RWPE1 (cell line): ENCODE data around the gene TTYH1.
"Not testable (repeated sequence)": the region's sequence is repeated elsewhere in the genome, so short reads cannot be mapped to it uniquely, and the experiment has no call there.

Experiments used
- CTCF ChIA-PET: fragments of 350-600 bp; sonication (Branson Sonifier 250); formaldehyde crosslinking; extraction: SDS; loops from one replicate; lab custom pipeline; 2021; lab: Yijun Ruan, JAX
- POLR2A ChIA-PET: fragments of 400-600 bp; formaldehyde crosslinking; extraction: SDS; loops from one replicate; lab custom pipeline; 2020; ENCODE audit warnings: antibody characterized with exemption; ENCODE audit not compliant: low non-redundant PET; lab: Yijun Ruan, JAX
- DNase-seq: peaks from one replicate; pipeline ENCODE4 v3.0.0; 2012; ENCODE audit warnings: low spot score
- H3K27ac ChIP-seq: fragments of 450-650 bp; 2 replicates; pipeline ENCODE4 v1.5.1; 2017
- CTCF ChIP-seq: fragments of 450-650 bp; conservative IDR thresholded peaks from 2 replicates; pipeline ENCODE4 v1.5.1; 2017; ENCODE audit warnings: low read depth, mild to moderate bottlenecking

TTYH1 gene

GRCh38 chr19:54440641-54441040 is 25.4 kb downstream of the TTYH1 start:
- DNase-seq = no peak
- POLR2A ChIA-PET = no interaction called here
- CTCF ChIA-PET = no interaction called here
- H3K27ac ChIP-seq = no peak overlapping the region
- no peak for TF ChIP-seq CTCF

- no peak for DNase-seq
- TF ChIP-seq CTCF = no peak
- POLR2A ChIA-PET = no interaction called here
- CTCF ChIA-PET = no interaction called here
- H3K27ac ChIP-seq = no peak overlapping the region
Observed at GRCh38 chr19:54444737-54445136, 29.5 kb downstream of the TTYH1 start.

GRCh38 chr19:54446349-54446748 is 31.1 kb downstream of the TTYH1 start:
- POLR2A ChIA-PET, DNase-seq, CTCF ChIA-PET: not testable (repeated sequence)
- H3K27ac ChIP-seq = peak overlapping the region; percentile 22; the same call in 1 of the 2 replicates

- DNase-seq = no peak
- TF ChIP-seq CTCF = no peak
- POLR2A ChIA-PET = interaction anchor here (0.5 to 1.7 kb wide), 5 partner anchors 9 to 273 kb away, joined by 5 to 11 read pairs (median 6); partner anchors contain the start of gene MBOAT7
- CTCF ChIA-PET = interaction anchor here (1.0 kb wide), 1 partner anchor 10 kb away, joined by 7 read pairs; no protein-coding TSS in a partner anchor
- peak overlapping the region; percentile 92 for H3K27ac ChIP-seq
Observed at GRCh38 chr19:54448040-54448773, 32.9 kb downstream of the TTYH1 start.

- peak within 1 kb of the TSS; percentile 92 for H3K27ac ChIP-seq
- CTCF ChIA-PET = no interaction called here
- POLR2A ChIA-PET = interaction anchor here (0.5 to 1.7 kb wide), 7 partner anchors 10 to 274 kb away, joined by 3 to 11 read pairs (median 5); partner anchors contain the start of gene MBOAT7
- TF ChIP-seq CTCF = no peak
- DNase-seq = peak; percentile 97
Observed at GRCh38 chr19:54448774-54449700, 33.8 kb downstream of the TTYH1 start, which contains the start of gene LENG8. Gene LENG8, plus strand, starts transcription at chr19:54449199. Its CDS starts 2,146 bp downstream, at chr19:54451345.

- no peak for TF ChIP-seq CTCF
- CTCF ChIA-PET = no interaction called here
- H3K27ac ChIP-seq = peak overlapping the region; percentile 92
- POLR2A ChIA-PET = no interaction called here
- no peak for DNase-seq
Observed at GRCh38 chr19:54449701-54450069, 34.4 kb downstream of the TTYH1 start.
